AG10803 (cell line): ENCODE data around the gene AOX1.

Experiments used
- DNase-seq: peaks from one replicate; pipeline ENCODE4 v3.0.0; 2010; ENCODE audit warnings: low read depth
- H3K4me3 ChIP-seq: 2 replicates; pipeline ENCODE4 v1.5.1; 2011; ENCODE audit warnings: mild to moderate bottlenecking, low read length, control low read depth
- TF ChIP-seq, protein P1 (sequence below): conservative IDR thresholded peaks from 2 replicates; pipeline ENCODE4 v1.5.1; 2011; ENCODE audit warnings: mild to moderate bottlenecking, low read length, control low read depth, inconsistent platforms

AOX1 gene

DNA sequence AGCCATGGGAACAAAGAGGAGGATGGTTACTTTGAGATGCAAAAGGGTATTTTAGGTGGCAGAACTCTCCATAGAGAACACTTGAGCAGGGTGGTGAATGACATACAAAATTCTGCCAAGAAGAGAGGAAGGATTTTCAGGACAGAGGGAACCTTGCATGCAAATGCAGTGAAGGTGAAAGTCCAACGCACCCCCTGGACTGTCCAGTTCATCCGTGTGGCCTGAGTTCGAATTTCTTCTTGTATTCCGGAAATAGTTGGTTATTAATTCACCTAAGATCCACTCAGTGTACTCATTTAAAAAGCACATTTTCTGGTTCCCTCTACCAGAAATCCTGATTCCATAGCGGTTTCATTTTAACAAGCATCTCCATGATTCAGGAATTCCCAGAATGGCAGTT, 5.5 kb downstream of the AOX1 start:
- no peak overlapping the region for H3K4me3 ChIP-seq
- DNase-seq, result no peak
- TF ChIP-seq, protein P1, sequence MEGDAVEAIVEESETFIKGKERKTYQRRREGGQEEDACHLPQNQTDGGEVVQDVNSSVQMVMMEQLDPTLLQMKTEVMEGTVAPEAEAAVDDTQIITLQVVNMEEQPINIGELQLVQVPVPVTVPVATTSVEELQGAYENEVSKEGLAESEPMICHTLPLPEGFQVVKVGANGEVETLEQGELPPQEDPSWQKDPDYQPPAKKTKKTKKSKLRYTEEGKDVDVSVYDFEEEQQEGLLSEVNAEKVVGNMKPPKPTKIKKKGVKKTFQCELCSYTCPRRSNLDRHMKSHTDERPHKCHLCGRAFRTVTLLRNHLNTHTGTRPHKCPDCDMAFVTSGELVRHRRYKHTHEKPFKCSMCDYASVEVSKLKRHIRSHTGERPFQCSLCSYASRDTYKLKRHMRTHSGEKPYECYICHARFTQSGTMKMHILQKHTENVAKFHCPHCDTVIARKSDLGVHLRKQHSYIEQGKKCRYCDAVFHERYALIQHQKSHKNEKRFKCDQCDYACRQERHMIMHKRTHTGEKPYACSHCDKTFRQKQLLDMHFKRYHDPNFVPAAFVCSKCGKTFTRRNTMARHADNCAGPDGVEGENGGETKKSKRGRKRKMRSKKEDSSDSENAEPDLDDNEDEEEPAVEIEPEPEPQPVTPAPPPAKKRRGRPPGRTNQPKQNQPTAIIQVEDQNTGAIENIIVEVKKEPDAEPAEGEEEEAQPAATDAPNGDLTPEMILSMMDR, result no peak

DNA sequence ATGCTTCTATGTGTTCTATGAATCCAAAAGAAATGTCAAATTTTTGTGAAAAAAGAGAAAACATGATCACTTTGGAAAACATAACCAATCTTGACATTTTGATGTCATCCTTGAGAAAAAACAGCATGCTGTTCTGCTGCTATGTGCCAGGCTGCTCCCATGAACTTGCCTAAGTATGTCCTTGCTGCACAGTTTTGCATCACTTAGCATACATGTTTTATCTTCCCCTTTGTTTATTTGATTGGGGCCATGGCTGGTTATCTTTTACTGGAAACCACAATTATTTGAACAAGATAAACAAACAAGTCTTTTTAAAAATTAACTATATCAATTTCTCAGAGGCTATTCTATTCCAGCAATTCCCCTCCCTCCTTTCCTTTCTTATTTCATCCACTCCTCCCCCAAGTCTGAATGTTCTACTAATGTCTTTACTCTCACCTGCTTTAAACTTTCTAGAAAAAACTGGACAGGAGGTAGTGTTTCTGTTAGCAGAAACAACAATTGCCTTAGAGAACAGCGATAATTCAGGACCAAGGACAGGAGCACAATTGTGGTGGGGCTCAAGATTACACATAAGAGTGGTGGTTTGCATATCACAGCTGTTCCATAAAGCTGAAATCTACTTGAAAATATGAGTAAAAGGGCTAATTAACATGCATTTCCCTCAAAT, 6.7 kb downstream of the AOX1 start:
- no peak for DNase-seq
- H3K4me3 ChIP-seq, result no peak overlapping the region
- TF ChIP-seq, protein P1, result no peak

DNA sequence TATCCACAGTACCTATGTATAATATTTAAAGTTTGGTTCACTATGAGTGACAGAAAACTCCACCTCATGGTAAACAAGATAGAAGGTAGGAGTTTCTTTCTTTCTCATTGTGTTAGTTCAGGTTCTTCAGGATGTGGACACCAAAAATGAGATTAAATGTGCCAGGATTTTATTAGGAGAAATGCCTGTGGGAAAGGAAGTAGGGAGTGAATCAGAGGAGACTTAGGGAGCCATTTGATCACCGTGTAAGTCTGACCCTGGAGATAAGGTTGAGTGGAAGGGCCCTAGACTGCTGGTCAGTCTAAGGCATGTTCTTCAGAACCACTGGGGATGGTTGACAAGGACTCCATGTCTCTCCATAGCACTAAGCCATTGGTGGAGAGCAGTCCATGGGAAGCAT, 8.1 kb downstream of the AOX1 start:
- TF ChIP-seq, protein P1, result no peak
- DNase-seq, result no peak
- no peak overlapping the region for H3K4me3 ChIP-seq

- DNase-seq, result no peak
- TF ChIP-seq, protein P1, result no peak
- H3K4me3 ChIP-seq, result no peak overlapping the region
Observed at GRCh38 chr2:200595913-200596312, 10.1 kb downstream of the AOX1 start.

DNA sequence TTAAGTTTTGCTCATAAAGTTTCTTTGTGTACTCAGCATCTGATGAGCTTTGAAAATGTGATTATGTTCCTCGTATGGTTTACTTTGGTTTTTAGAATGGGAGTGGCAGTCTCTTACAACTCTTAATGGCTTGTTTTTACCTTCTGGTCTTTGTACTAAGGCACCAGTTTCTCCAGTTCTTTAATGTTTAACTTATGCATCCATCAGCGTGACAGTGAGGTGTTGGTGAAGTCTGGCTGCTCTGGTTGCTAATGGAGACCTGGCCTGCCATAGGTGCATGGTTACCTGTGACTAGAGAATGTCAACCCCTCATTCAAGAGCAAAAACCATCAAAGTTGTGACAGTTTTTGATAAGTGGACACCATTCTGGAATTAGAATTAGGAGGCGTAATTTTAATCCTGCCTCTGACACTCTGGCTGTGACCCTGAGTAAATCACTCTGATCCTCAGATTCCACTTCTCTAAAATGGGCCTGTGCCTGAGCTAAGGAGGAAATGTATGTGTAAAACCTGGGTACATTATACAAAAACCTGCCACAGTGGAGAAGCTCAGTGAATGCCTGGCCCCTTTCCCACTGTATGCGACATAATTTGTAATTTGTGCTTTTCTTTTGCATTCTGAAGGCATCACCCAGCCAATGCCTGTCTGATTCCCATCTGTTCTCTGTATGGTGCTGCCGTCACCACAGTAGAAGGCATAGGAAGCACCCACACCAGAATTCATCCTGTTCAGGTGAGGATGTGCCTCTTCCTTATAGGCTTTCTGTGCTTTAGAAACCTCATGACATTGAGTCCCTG, 11.2 kb downstream of the AOX1 start:
- TF ChIP-seq, protein P1, result no peak
- no peak for DNase-seq
- no peak overlapping the region for H3K4me3 ChIP-seq

DNA sequence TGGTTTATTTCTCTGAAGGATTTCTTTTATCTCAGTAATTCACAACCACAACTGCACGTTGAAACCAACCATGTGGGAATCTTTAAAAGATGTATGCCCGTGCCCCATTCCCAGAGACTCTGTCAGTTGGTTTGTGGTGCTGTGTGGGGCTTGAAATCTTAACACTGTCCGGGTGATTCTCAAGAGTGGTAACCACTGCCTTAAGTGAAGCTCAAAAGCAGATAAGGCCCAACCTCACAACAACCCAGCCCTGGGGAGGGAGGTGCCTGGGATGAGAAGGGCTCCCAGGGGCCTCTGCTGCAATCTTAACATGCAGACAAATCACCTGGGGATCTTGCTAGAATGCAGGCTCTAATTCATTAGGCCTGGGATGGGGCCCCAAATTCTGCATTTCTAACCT, 13.4 kb downstream of the AOX1 start:
- DNase-seq, result no peak
- TF ChIP-seq, protein P1, result no peak
- no peak overlapping the region for H3K4me3 ChIP-seq
